ENCODE results near the gene GFRA1. TPM values are rescaled to one million over a fixed set of nuclear protein-coding genes. Genes with fewer than 3 reads are reported as not detected.

The GFRA1 gene
- total and polyA plus RNA-seq, 10 donors: 0.52 to 36.5 (median 4.5) TPM

- no peaks in the 10 kb centered on the region for H3K27me3 ChIP-seq (replicated peaks in 1 of 7)
- TF ChIP-seq, protein P1, sequence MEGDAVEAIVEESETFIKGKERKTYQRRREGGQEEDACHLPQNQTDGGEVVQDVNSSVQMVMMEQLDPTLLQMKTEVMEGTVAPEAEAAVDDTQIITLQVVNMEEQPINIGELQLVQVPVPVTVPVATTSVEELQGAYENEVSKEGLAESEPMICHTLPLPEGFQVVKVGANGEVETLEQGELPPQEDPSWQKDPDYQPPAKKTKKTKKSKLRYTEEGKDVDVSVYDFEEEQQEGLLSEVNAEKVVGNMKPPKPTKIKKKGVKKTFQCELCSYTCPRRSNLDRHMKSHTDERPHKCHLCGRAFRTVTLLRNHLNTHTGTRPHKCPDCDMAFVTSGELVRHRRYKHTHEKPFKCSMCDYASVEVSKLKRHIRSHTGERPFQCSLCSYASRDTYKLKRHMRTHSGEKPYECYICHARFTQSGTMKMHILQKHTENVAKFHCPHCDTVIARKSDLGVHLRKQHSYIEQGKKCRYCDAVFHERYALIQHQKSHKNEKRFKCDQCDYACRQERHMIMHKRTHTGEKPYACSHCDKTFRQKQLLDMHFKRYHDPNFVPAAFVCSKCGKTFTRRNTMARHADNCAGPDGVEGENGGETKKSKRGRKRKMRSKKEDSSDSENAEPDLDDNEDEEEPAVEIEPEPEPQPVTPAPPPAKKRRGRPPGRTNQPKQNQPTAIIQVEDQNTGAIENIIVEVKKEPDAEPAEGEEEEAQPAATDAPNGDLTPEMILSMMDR (IDR thresholded peaks at IDR 0.05 in 8 of 11, conservative IDR thresholded peaks at IDR 0.05 in 3 of 11): no peak
- TF ChIP-seq POLR2A (IDR thresholded peaks at IDR 0.05) (no peak), POLR2AphosphoS5 (IDR thresholded peaks at IDR 0.05) (no peak)
- H3K9me3 ChIP-seq: peaks cover 0 to 7% (median 0%) of the 10 kb centered on the region in 8 donors
- no peaks in the 10 kb centered on the region for H3K4me1 ChIP-seq
- intact Hi-C loops (cut with DNase I; ENCODE audit: low total_unique reads): no loop called here
- H3K27ac ChIP-seq: no peak overlapping the region
- no peak overlapping the region for H3K4me3 ChIP-seq
- no peak for DNase-seq
- no peaks in the 10 kb centered on the region for H3K36me3 ChIP-seq
- 70 to 81% (median 76%) methylated on average over 1 of the region's 1 CpG for WGBS, 5 donors
Measured at GRCh38 chr10:116304923-116305322, 31.9 kb upstream of the GFRA1 start.

GRCh38 chr10:116300542-116300941 lies 27.5 kb upstream of the GFRA1 start:
- Histone ChIP-seq H3K9me3 (peaks cover 0 to 7% (median 0%) of the 10 kb centered on the region in 8 donors), H3K36me3 (no peaks in the 10 kb centered on the region), H3K27me3 (replicated peaks in 1 of 7) (no peaks in the 10 kb centered on the region), H3K27ac (no peak overlapping the region), H3K4me3 (no peak overlapping the region), H3K4me1 (no peaks in the 10 kb centered on the region)
- no peak for TF ChIP-seq POLR2AphosphoS5 (IDR thresholded peaks at IDR 0.05)
- TF ChIP-seq, protein P1 (IDR thresholded peaks at IDR 0.05 in 8 of 11, conservative IDR thresholded peaks at IDR 0.05 in 3 of 11): no peak
- TF ChIP-seq POLR2A (IDR thresholded peaks at IDR 0.05): no peak
- intact Hi-C loops (cut with DNase I; ENCODE audit: low total_unique reads): no loop called here
- 72 to 87% (median 80%) methylated on average over 1 of the region's 1 CpG for WGBS, 5 donors
- DNase-seq: no peak

GRCh38 chr10:116298586-116298985 lies 25.6 kb upstream of the GFRA1 start:
- DNase-seq: no peak
- no peaks in the 10 kb centered on the region for H3K27me3 ChIP-seq (replicated peaks in 1 of 7)
- TF ChIP-seq POLR2A (IDR thresholded peaks at IDR 0.05) (no peak), POLR2AphosphoS5 (IDR thresholded peaks at IDR 0.05) (no peak)
- TF ChIP-seq, protein P1 (IDR thresholded peaks at IDR 0.05 in 8 of 11, conservative IDR thresholded peaks at IDR 0.05 in 3 of 11): no peak
- no peaks in the 10 kb centered on the region for H3K4me1 ChIP-seq
- intact Hi-C loops (cut with DNase I; ENCODE audit: low total_unique reads): no loop called here
- no peak overlapping the region for H3K4me3 ChIP-seq
- H3K9me3 ChIP-seq: peaks cover 0 to 7% (median 0%) of the 10 kb centered on the region in 8 donors
- no peaks in the 10 kb centered on the region for H3K36me3 ChIP-seq
- 71 to 85% (median 83%) methylated on average over 3 of the region's 3 CpGs for WGBS, 5 donors
- H3K27ac ChIP-seq: no peak overlapping the region

GRCh38 chr10:116296291-116296721 lies 23.3 kb upstream of the GFRA1 start:
- TF ChIP-seq POLR2AphosphoS5 (IDR thresholded peaks at IDR 0.05) (no peak), POLR2A (IDR thresholded peaks at IDR 0.05) (no peak)
- TF ChIP-seq, protein P1 (IDR thresholded peaks at IDR 0.05 in 8 of 11, conservative IDR thresholded peaks at IDR 0.05 in 3 of 11): no peak
- no peak for DNase-seq
- Histone ChIP-seq H3K9me3 (no peaks in the 10 kb centered on the region), H3K36me3 (no peaks in the 10 kb centered on the region), H3K27ac (no peak overlapping the region), H3K27me3 (replicated peaks in 1 of 7) (no peaks in the 10 kb centered on the region), H3K4me3 (no peak overlapping the region), H3K4me1 (no peaks in the 10 kb centered on the region)
- intact Hi-C loops (cut with DNase I; ENCODE audit: low total_unique reads): no loop called here
- 67 to 78% (median 72%) methylated on average over 7 of the region's 7 CpGs for WGBS, 5 donors

Data from spleen (tissue), 11 donors.